Smooth muscle cell (in vitro differentiated cells): Measurements from ENCODE around the gene ACOT11. TPM values are rescaled to one million over a fixed set of nuclear protein-coding genes. Genes with fewer than 3 reads are reported as not detected.

ENCODE experiments used
- DNase-seq: peaks from one replicate; lab custom pipeline; 2025; ENCODE audit not compliant: unreplicated experiment; lab: John Stamatoyannopoulos, UW
- H2AFZ ChIP-seq: fragments of 200-600 bp; sonication (generic); 2 replicates; pipeline ENCODE4 v1.6.0; 2016; ENCODE audit warnings: antibody characterized with exemption, low read depth, mild to moderate bottlenecking
- H3F3A ChIP-seq: fragments of 200-600 bp; sonication (generic); 2 replicates; pipeline ENCODE4 v1.6.0; 2017; ENCODE audit warnings: antibody characterized with exemption, low read depth
- H3K27ac ChIP-seq: fragments of 200-600 bp; sonication (generic); 2 replicates; pipeline ENCODE4 v1.5.1; 2016; ENCODE audit warnings: low read depth, mild to moderate bottlenecking
- H3K27me3 ChIP-seq: fragments of 200-600 bp; sonication (generic); 2 replicates; pipeline ENCODE4 v1.6.1; 2016; ENCODE audit warnings: low read depth, mild to moderate bottlenecking
- H3K36me3 ChIP-seq: fragments of 200-600 bp; sonication (generic); 2 replicates; pipeline ENCODE4 v1.5.1; 2016; ENCODE audit warnings: low read depth
- H3K4me1 ChIP-seq: fragments of 200-600 bp; sonication (generic); 2 replicates; pipeline ENCODE4 v1.5.1; 2016; ENCODE audit warnings: low read depth
- H3K4me2 ChIP-seq: fragments of 200-600 bp; sonication (generic); 2 replicates; pipeline ENCODE4 v1.6.0; 2016; ENCODE audit warnings: mild to moderate bottlenecking
- H3K4me3 ChIP-seq: fragments of 200-600 bp; sonication (generic); 2 replicates; pipeline ENCODE4 v1.5.1; 2016; ENCODE audit warnings: mild to moderate bottlenecking
- H3K79me2 ChIP-seq: fragments of 200-600 bp; sonication (generic); 2 replicates; pipeline ENCODE4 v1.6.0; 2016; ENCODE audit warnings: low read depth, mild to moderate bottlenecking
- H3K9ac ChIP-seq: fragments of 200-600 bp; sonication (generic); 2 replicates; pipeline ENCODE4 v1.6.0; 2016; ENCODE audit warnings: low read depth
- H3K9me3 ChIP-seq: fragments of 200-600 bp; sonication (generic); replicated peaks from 2 replicates; pipeline ENCODE4 v1.5.1; 2016; ENCODE audit warnings: low read depth
- H4K20me1 ChIP-seq: fragments of 200-600 bp; sonication (generic); 2 replicates; pipeline ENCODE4 v1.6.0; 2016; ENCODE audit warnings: low read depth
- WGBS: methylation state at CpG from one replicate; pipeline ENCODE4 v1.1.7; 2016; ENCODE audit warnings: low lambda C conversion rate; 5-methylcytosine and 5-hydroxymethylcytosine counted together
- polyA plus RNA-seq: library from polyadenylated mRNA; unstranded; fragments of >200 nt; fragmentation: Nextera tagmentation; extraction: Ambion mirVana; gene quantifications from 2 replicates; pipeline ENCODE4 v1.2.1, GENCODE V29; 2016
- total RNA-seq: library from RNA; depleted of rRNA; stranded (reverse); fragments of >200 nt; gene quantifications from 2 replicates; pipeline ENCODE4 v1.2.3, GENCODE V29; 2014
- TF ChIP-seq, protein P1 (sequence below): fragments of 200-600 bp; sonication (generic); IDR thresholded peaks from 2 replicates; pipeline ENCODE4 v1.5.1; 2017; ENCODE audit warnings: borderline replicate concordance, mild to moderate bottlenecking, antibody characterized with exemption; ENCODE audit not compliant: insufficient read depth, poor library complexity, severe bottlenecking

The ACOT11 gene
- total and polyA plus RNA-seq, 2 experiments from 2014 or later: 1.6 to 4.8 TPM

DNA sequence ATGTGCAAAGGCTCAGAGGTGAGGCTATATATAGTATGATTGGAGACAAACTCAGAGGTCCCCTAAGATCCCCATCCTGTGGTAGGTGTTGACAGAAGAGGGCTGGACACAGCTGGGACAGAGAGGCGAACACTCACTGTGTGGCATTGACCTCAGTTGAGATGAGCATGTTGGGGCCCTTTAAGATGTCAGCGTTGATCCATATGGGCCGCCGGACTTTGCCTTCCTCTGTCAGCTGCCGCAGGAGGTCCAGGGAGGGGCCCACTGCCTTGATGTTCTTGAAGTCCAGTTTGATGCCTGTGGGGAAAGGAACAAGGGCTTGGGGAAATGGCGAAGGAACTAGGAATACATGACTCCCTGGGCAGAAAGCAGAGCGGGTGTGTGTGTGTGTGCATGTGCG lies 66.5 kb downstream of the ACOT11 start:
- Histone ChIP-seq H3K79me2 (no peaks in the 10 kb centered on the region), H2AFZ (no peak overlapping the region), H3K4me3 (no peak overlapping the region), H3K9me3 (no peaks in the 10 kb centered on the region), H4K20me1 (no peaks in the 10 kb centered on the region), H3K4me1 (no peaks in the 10 kb centered on the region), H3K36me3 (no peaks in the 10 kb centered on the region), H3K9ac (no peak overlapping the region), H3K27ac (no peak overlapping the region), H3F3A (no peaks in the 10 kb centered on the region), H3K4me2 (no peak overlapping the region), H3K27me3 (no peaks in the 10 kb centered on the region)
- TF ChIP-seq, protein P1, sequence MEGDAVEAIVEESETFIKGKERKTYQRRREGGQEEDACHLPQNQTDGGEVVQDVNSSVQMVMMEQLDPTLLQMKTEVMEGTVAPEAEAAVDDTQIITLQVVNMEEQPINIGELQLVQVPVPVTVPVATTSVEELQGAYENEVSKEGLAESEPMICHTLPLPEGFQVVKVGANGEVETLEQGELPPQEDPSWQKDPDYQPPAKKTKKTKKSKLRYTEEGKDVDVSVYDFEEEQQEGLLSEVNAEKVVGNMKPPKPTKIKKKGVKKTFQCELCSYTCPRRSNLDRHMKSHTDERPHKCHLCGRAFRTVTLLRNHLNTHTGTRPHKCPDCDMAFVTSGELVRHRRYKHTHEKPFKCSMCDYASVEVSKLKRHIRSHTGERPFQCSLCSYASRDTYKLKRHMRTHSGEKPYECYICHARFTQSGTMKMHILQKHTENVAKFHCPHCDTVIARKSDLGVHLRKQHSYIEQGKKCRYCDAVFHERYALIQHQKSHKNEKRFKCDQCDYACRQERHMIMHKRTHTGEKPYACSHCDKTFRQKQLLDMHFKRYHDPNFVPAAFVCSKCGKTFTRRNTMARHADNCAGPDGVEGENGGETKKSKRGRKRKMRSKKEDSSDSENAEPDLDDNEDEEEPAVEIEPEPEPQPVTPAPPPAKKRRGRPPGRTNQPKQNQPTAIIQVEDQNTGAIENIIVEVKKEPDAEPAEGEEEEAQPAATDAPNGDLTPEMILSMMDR: no peak
- no peak for DNase-seq
- WGBS: 90% methylated on average over 8 of the region's 8 CpGs

DNA sequence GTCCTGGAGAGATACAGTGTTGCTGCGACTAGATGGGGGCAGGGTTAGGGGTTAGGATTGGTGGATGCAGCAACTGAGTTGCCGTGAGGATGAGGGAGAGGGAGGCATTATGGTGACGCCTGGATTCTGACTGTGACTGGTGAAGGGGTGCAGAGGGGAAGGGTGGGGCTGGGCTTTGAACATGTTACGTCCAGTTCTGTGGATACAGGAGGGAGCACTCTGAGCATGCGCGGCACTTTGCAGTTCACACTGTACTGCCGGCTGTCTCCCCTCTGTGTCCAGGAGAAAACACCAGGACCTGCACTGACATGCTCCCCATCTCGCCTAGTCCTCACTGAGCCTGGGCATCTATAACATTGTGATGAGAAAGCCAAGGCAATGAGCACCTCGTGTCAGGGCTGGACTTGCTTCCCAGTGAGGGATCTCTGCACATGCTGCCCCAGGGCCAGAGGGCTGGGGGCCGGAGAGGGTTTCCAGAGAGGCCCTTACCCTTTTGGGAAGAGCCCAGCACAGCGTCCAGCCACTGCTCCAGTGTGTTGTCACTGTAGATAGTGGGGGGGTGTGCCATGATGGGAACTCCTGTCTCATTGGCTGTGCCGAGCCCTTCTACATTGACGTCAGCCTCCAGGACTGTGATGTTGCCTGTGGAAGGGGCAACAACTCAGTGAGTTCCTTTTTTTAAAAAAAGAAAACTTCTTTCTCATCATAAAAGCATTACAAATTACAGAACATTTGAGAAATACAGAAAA lies 67.7 kb downstream of the ACOT11 start:
- Histone ChIP-seq H3K9ac (no peak overlapping the region), H3K36me3 (no peaks in the 10 kb centered on the region), H4K20me1 (no peaks in the 10 kb centered on the region), H3K4me2 (no peak overlapping the region), H3K4me1 (no peaks in the 10 kb centered on the region), H3K27me3 (no peaks in the 10 kb centered on the region), H2AFZ (no peak overlapping the region), H3K4me3 (no peak overlapping the region), H3K27ac (no peak overlapping the region), H3K9me3 (no peaks in the 10 kb centered on the region), H3K79me2 (no peaks in the 10 kb centered on the region), H3F3A (no peaks in the 10 kb centered on the region)
- DNase-seq: no peak
- TF ChIP-seq, protein P1: no peak
- 77% methylated on average over 13 of the region's 13 CpGs for WGBS

- Histone ChIP-seq H3K4me1 (no peaks in the 10 kb centered on the region), H3K79me2 (no peaks in the 10 kb centered on the region), H3K4me2 (no peak overlapping the region), H4K20me1 (no peaks in the 10 kb centered on the region), H3K9ac (no peak overlapping the region), H3K27ac (no peak overlapping the region), H3K36me3 (no peaks in the 10 kb centered on the region), H3K9me3 (no peaks in the 10 kb centered on the region), H3F3A (no peaks in the 10 kb centered on the region), H3K4me3 (no peak overlapping the region), H2AFZ (no peak overlapping the region), H3K27me3 (no peaks in the 10 kb centered on the region)
- DNase-seq: no peak
- WGBS: 85% methylated on average over 8 of the region's 8 CpGs
- TF ChIP-seq, protein P1: no peak
Observed at GRCh38 chr1:54619749-54620148, 71.7 kb downstream of the ACOT11 start.
